GM18526 (cell line): ENCODE data around the gene AKAP10.

ENCODE experiments used
- POLR2A ChIP-seq: IDR thresholded peaks from 3 replicates; pipeline ENCODE4 v1.6.1; 2011; ENCODE audit not compliant: insufficient read length; ENCODE audit errors: extremely low read depth

Gene AKAP10

GRCh38 chr17:19991252-19991885, 13.7 kb upstream of the AKAP10 start:
- no peak for TF ChIP-seq POLR2A

GRCh38 chr17:19987897-19988296, 10.3 kb upstream of the AKAP10 start:
- TF ChIP-seq POLR2A = no peak

GRCh38 chr17:19986941-19987861, 9.6 kb upstream of the AKAP10 start:
- no peak for TF ChIP-seq POLR2A

GRCh38 chr17:19979917-19980770, 2.5 kb upstream of the AKAP10 start:
- no peak for TF ChIP-seq POLR2A

- no peak for TF ChIP-seq POLR2A
Measured at GRCh38 chr17:19978805-19979211, 1.2 kb upstream of the AKAP10 start.

- TF ChIP-seq POLR2A = no peak
Measured at GRCh38 chr17:19978209-19978802, 678 bp upstream of the AKAP10 start.

- TF ChIP-seq POLR2A = no peak
Measured at GRCh38 chr17:19975601-19976000, 2.0 kb downstream of the AKAP10 start.

- TF ChIP-seq POLR2A = no peak
Measured at GRCh38 chr17:19973156-19973555, 4.5 kb downstream of the AKAP10 start.

- no peak for TF ChIP-seq POLR2A
Measured at GRCh38 chr17:19958023-19958422, 19.6 kb downstream of the AKAP10 start.

- no peak for TF ChIP-seq POLR2A
Measured at GRCh38 chr17:19955099-19955498, 22.5 kb downstream of the AKAP10 start.

- no peak for TF ChIP-seq POLR2A
Measured at GRCh38 chr17:19948116-19948943, 29.3 kb downstream of the AKAP10 start.

- no peak for TF ChIP-seq POLR2A
Measured at GRCh38 chr17:19946921-19947320, 30.7 kb downstream of the AKAP10 start.

- no peak for TF ChIP-seq POLR2A
Measured at GRCh38 chr17:19945009-19945626, 32.5 kb downstream of the AKAP10 start.

- TF ChIP-seq POLR2A = no peak
Measured at GRCh38 chr17:19943599-19943998, 34.0 kb downstream of the AKAP10 start.

- TF ChIP-seq POLR2A = no peak
Measured at GRCh38 chr17:19943026-19943425, 34.6 kb downstream of the AKAP10 start.
